HCT116 (cell line): Measurements from ENCODE around the gene MAP1S. TPM values are rescaled to one million over a fixed set of nuclear protein-coding genes. Genes with fewer than 3 reads are reported as not detected.
"Not testable (repeated sequence)": the region's sequence is repeated elsewhere in the genome, so short reads cannot be mapped to it uniquely, and the experiment has no call there.

ENCODE experiments used
- ATAC-seq: fragments of 200-7000 bp; cut with Tn5 transposase; 2 replicates; pipeline ENCODE4 v1.9.1; 2020; ENCODE audit warnings: mild to moderate bottlenecking, moderate library complexity
- BruUV-seq: library from RNA; stranded (reverse); fragments of 400-500 nt; replicated peaks from 2 replicates; lab custom pipeline; 2021; lab: Mats Ljungman, UMichigan
- CTCF ChIA-PET: fragments of 300-600 bp; sonication (Branson Sonifier 250); formaldehyde crosslinking; loops from one replicate; lab custom pipeline; 2021; ENCODE audit warnings: antibody characterized with exemption; lab: Charles Lee
- POLR2A ChIA-PET: fragments of 300-600, 350-600 bp; sonication (Branson Sonifier 250); formaldehyde crosslinking; loops from one replicate; lab custom pipeline; 2021; ENCODE audit warnings: antibody characterized with exemption; lab: Charles Lee
- RAD21 ChIA-PET, 2 experiments: fragments of 300-600 bp; sonication (Branson Sonifier 250); formaldehyde crosslinking; loops; one replicate each; lab custom pipeline; 2023; ENCODE audit warnings: low total read pairs in 2 of 2; ENCODE audit not compliant: uncharacterized antibody in 2 of 2, unreplicated experiment in 2 of 2, low non-redundant PET in 1 of 2; lab: Charles Lee
- DNase-seq: peaks from one replicate; pipeline ENCODE4 v3.0.0-alpha.2; 2010; ENCODE audit warnings: low read depth, low spot score
- H2AFZ ChIP-seq: fragments of 200-600 bp; shearing (Covaris generic), sonication (generic); 2 replicates; pipeline ENCODE4 v1.6.1; 2017; ENCODE audit warnings: low read depth, mixed run types, mixed read lengths, antibody characterized with exemption, low read length; ENCODE audit not compliant: poor library complexity, severe bottlenecking
- H3K27ac ChIP-seq: 2 replicates; pipeline ENCODE4 v1.5.1; 2012; ENCODE audit warnings: low read depth, low read length
- H3K27me3 ChIP-seq: fragments of 200-600 bp; sonication (generic); 2 replicates; pipeline ENCODE4 v1.6.1; 2016; ENCODE audit warnings: mixed run types, low read length, mixed read lengths; ENCODE audit not compliant: insufficient read depth
- H3K36me3 ChIP-seq, 2 experiments: fragments of 200-500 bp in 1 of 2; fragments of 200-600 bp in 1 of 2; sonication (Bioruptor generic) in 1 of 2; sonication (generic) in 1 of 2; 2 replicates each; pipeline versions ENCODE4 v1.5.1 to v1.6.1; 2014 to 2016; ENCODE audit warnings: low read length in 2 of 2, inconsistent platforms in 1 of 2, mixed read lengths in 1 of 2, mixed run types in 1 of 2; ENCODE audit not compliant: insufficient read depth in 2 of 2, control insufficient read depth in 1 of 2
- H3K4me1 ChIP-seq, 2 experiments: fragments of 200-600 bp in 1 of 2; sonication (generic) in 1 of 2; 2 replicates each; pipeline versions ENCODE4 v1.5.1 to v1.6.1; 2012 to 2017; ENCODE audit warnings: low read length in 2 of 2, inconsistent platforms in 1 of 2, mild to moderate bottlenecking in 1 of 2, mixed read lengths in 1 of 2, mixed run types in 1 of 2, moderate library complexity in 1 of 2; ENCODE audit not compliant: insufficient read depth in 2 of 2, control insufficient read depth in 1 of 2
- H3K4me2 ChIP-seq: fragments of 200-600 bp; sonication (generic); 2 replicates; pipeline ENCODE4 v1.6.1; 2017; ENCODE audit warnings: mixed run types, low read length, mixed read lengths
- H3K4me3 ChIP-seq, 2 experiments: fragments of 200-600 bp in 1 of 2; sonication (generic) in 1 of 2; replicated peaks in 1 of 2; 2 replicates each; pipeline ENCODE4 v1.5.1; 2011 to 2016; ENCODE audit warnings: low read length in 2 of 2, control low read depth in 1 of 2, low read depth in 1 of 2, mild to moderate bottlenecking in 1 of 2, mixed read lengths in 1 of 2, mixed run types in 1 of 2
- H3K79me2 ChIP-seq: fragments of 200-600 bp; sonication (generic); 2 replicates; pipeline ENCODE4 v1.6.1; 2017; ENCODE audit warnings: mild to moderate bottlenecking, mixed run types, low read length, moderate library complexity, mixed read lengths; ENCODE audit not compliant: insufficient read depth
- H3K9ac ChIP-seq: fragments of 200-600 bp; sonication (generic); 2 replicates; pipeline ENCODE4 v1.6.1; 2016; ENCODE audit warnings: low read length, mixed read lengths
- H3K9me2 ChIP-seq: fragments of 200-600 bp; sonication (generic), shearing (Covaris generic); 2 replicates; pipeline ENCODE4 v1.6.1; 2017; ENCODE audit warnings: mixed run types, mild to moderate bottlenecking, moderate library complexity; ENCODE audit not compliant: insufficient read depth
- H3K9me3 ChIP-seq, 2 experiments: fragments of 200-500 bp in 1 of 2; fragments of 200-600 bp in 1 of 2; sonication (Bioruptor generic) in 1 of 2; sonication (generic) in 1 of 2; 2 replicates each; pipeline ENCODE4 v1.6.1; 2014 to 2017; ENCODE audit warnings: low read length in 2 of 2, mixed read lengths in 2 of 2, inconsistent platforms in 1 of 2, low read depth in 1 of 2, mild to moderate bottlenecking in 1 of 2, mixed run types in 1 of 2, moderate library complexity in 1 of 2; ENCODE audit not compliant: control insufficient read depth in 1 of 2, insufficient read depth in 1 of 2
- H4K20me1 ChIP-seq: fragments of 200-600 bp; sonication (generic), shearing (Covaris generic); 2 replicates; pipeline ENCODE4 v1.6.1; 2017; ENCODE audit warnings: mixed run types, mild to moderate bottlenecking, moderate library complexity; ENCODE audit not compliant: insufficient read depth
- POLR2AphosphoS5 ChIP-seq: IDR thresholded peaks from 2 replicates; pipeline ENCODE4 v1.6.1; 2011; ENCODE audit warnings: mild to moderate bottlenecking, low read depth, low read length, moderate library complexity
- SP1 ChIP-seq: IDR thresholded peaks from 2 replicates; pipeline ENCODE4 v1.6.1; 2012; ENCODE audit warnings: low read depth
- intact Hi-C: fragments of 100-400 bp; cut with micrococcal nuclease; formaldehyde crosslinking; loops from 2 replicates; pipeline ENCODE4 v1.10.0; 2022
- total RNA-seq: library from RNA; stranded (reverse); gene quantifications from one replicate; pipeline ENCODE4 v1.2.1, GENCODE V29; 2021; ENCODE audit not compliant: unreplicated experiment

MAP1S gene
- total RNA-seq, 1 experiment from 2014 or later: 80.8 TPM

DNA sequence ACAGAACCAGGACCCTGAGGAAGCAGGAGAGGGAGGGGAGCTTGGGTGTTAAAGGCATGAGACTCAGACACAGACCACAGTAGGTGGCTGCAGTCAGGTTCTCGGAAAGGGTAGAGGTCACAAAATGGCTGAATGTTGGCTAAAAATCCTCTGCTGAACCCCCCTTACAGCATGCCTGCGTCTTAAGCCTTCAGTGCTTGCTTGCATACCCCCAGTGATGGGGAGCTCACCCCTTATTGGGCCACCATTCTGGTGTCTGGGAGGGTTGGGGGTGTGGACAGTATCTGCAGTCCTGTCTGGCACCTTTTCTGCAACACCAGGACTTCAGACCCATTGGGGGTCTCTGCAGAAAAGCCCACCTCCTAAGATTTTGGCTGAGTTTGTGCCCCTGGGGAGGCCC, 61.5 kb downstream of the MAP1S start:
- Histone ChIP-seq H3K4me2 (no peak overlapping the region), H3K79me2 (no peaks in the 10 kb centered on the region), H3K27ac (no peak overlapping the region), H3K9ac (no peak overlapping the region), H3K27me3 (no peaks in the 10 kb centered on the region), H3K4me1 (peaks cover 17 to 37% of the 10 kb centered on the region in 2 experiments), H2AFZ (no peak overlapping the region), H3K9me3 (no peaks in the 10 kb centered on the region), H3K4me3 (no peak overlapping the region), H3K36me3 (0 out of 4 replicates have a peak, but pooled peaks cover 0 to 6% of the 10 kb centered on the region in 2 experiments), H3K9me2 (no peaks in the 10 kb centered on the region), H4K20me1 (no peaks in the 10 kb centered on the region)
- CTCF ChIA-PET: no interaction called here
- intact Hi-C loops: no loop called here
- no TSS peak for BruUV-seq
- no peak for TF ChIP-seq POLR2AphosphoS5
- TF ChIP-seq SP1: no peak
- RAD21 ChIA-PET: no interaction called here
- DNase-seq (no peak), ATAC-seq (no peak)
- POLR2A ChIA-PET: interaction anchor here (0.6 kb wide), 1 partner anchor 811 kb away, joined by 4 read pairs; no protein-coding TSS in a partner anchor

DNA sequence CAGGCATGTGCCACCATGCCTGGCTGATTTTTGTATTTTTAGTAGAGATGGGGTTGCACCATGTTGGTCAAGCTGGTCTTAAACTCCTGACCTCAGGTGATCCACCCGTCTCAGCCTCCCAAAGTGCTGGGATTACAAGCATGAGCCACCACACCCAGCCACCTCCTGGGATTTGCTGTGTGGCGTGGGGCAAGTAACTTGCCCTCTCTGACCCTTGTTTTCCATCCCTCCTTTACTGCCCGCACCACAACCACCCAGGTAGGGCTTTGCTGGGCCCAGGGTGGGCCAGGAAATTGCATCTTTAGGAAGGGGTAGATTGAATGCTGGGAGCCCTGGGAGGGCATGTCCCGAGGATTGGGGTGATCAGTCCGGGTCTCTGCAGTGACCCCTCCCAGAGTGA, 64.4 kb downstream of the MAP1S start:
- DNase-seq, BruUV-seq, H3K4me2 ChIP-seq, H3K4me3 ChIP-seq, H3K9ac ChIP-seq, H2AFZ ChIP-seq, H3K27me3 ChIP-seq, H3K9me2 ChIP-seq, intact Hi-C loops, H3K9me3 ChIP-seq, H4K20me1 ChIP-seq, H3K79me2 ChIP-seq, ATAC-seq, H3K36me3 ChIP-seq: not testable (repeated sequence)
- ChIA-PET CTCF (interaction anchor here (0.8 to 1.6 kb wide), 3 partner anchors 11 to 47 kb away, joined by 3 read pairs; partner anchors contain the start of gene B3GNT3), RAD21 (interaction anchor here in 1 of 2 experiments (0.8 kb wide), 1 partner anchor 69 kb away, joined by 4 read pairs; no protein-coding TSS in a partner anchor), POLR2A (interaction anchor here (1.0 kb wide), 1 partner anchor 8 kb away, joined by 3 read pairs; no protein-coding TSS in a partner anchor)
- Histone ChIP-seq H3K27ac (peak overlapping the region; percentile 41; the same call in 1 of the 2 replicates), H3K4me1 (peaks cover 9 to 21% of the 10 kb centered on the region in 2 experiments; a peak in 3 of 4 replicates)

Other genes starting within 250 kb of the MAP1S start
- gene SLC27A1, start 249.0 kb upstream of the MAP1S start, total RNA-seq: 22.5 TPM
- gene PGLS, start 207.8 kb upstream of the MAP1S start, total RNA-seq: 68.5 TPM
- gene COLGALT1, start 163.8 kb upstream of the MAP1S start, total RNA-seq: 86.0 TPM
- gene UNC13A, start 31.1 kb upstream of the MAP1S start, total RNA-seq: 29.0 TPM
- gene FCHO1, start 32.0 kb downstream of the MAP1S start, total RNA-seq: 28.1 TPM
- gene B3GNT3, start 75.7 kb downstream of the MAP1S start, total RNA-seq: 22.2 TPM
- 0.96 TPM for gene INSL3, start 102.0 kb downstream of the MAP1S start, total RNA-seq
- gene JAK3, start 128.5 kb downstream of the MAP1S start, total RNA-seq: 5.7 TPM
- gene RPL18A, start 140.4 kb downstream of the MAP1S start, total RNA-seq: 3,525 TPM
- gene SLC5A5, start 152.5 kb downstream of the MAP1S start, total RNA-seq: 0.59 TPM
- 177 TPM for gene CCDC124, start 213.5 kb downstream of the MAP1S start, total RNA-seq
- 0.61 TPM for gene KCNN1, start 247.6 kb downstream of the MAP1S start, total RNA-seq